OCI-LY7 (cell line): ENCODE results near the gene RPS29. TPM values are rescaled to one million over a fixed set of nuclear protein-coding genes. Genes with fewer than 3 reads are reported as not detected.

Experiments used
- BruUV-seq: library from RNA; stranded (reverse); fragments of 400-500 nt; replicated peaks from 2 replicates; lab custom pipeline; 2021; lab: Mats Ljungman, UMichigan
- CTCF ChIA-PET: fragments of 300-600 bp; sonication (Branson Sonifier 250); formaldehyde crosslinking; loops from one replicate; lab custom pipeline; 2022; ENCODE audit warnings: antibody characterized with exemption; ENCODE audit not compliant: unreplicated experiment; lab: Charles Lee
- POLR2A ChIA-PET: fragments of 300-600 bp; sonication (Branson Sonifier 250); formaldehyde crosslinking; loops from one replicate; lab custom pipeline; 2022; ENCODE audit warnings: antibody characterized with exemption; lab: Charles Lee
- DNase-seq: peaks from one replicate; pipeline ENCODE4 v3.0.0-alpha.2; 2015; ENCODE audit warnings: low spot score
- H2AFZ ChIP-seq: fragments of 200-600 bp; sonication (generic), shearing (Covaris generic); 2 replicates; pipeline ENCODE4 v1.6.1; 2014; ENCODE audit warnings: mild to moderate bottlenecking, antibody characterized with exemption, low read length, moderate library complexity
- H3K27ac ChIP-seq: fragments of 200-600 bp; sonication (generic); 2 replicates; pipeline ENCODE4 v1.5.1; 2014; ENCODE audit warnings: mixed run types, low read depth, mild to moderate bottlenecking, moderate library complexity, low read length, inconsistent platforms; ENCODE audit not compliant: poor library complexity, severe bottlenecking
- H3K36me3 ChIP-seq: fragments of 200-600 bp; sonication (generic); 2 replicates; pipeline ENCODE4 v1.6.1; 2014; ENCODE audit warnings: mild to moderate bottlenecking, antibody characterized with exemption, low read length, moderate library complexity, mixed read lengths; ENCODE audit not compliant: insufficient read depth
- H3K4me1 ChIP-seq: fragments of 200-600 bp; sonication (generic); 2 replicates; pipeline ENCODE4 v1.5.1; 2014; ENCODE audit warnings: mild to moderate bottlenecking, low read length; ENCODE audit not compliant: insufficient read depth, poor library complexity, severe bottlenecking
- H3K4me2 ChIP-seq: fragments of 200-600 bp; sonication (generic); 2 replicates; pipeline ENCODE4 v1.6.1; 2014; ENCODE audit warnings: mild to moderate bottlenecking, low read length
- H3K4me3 ChIP-seq: fragments of 200-600 bp; sonication (generic); 2 replicates; pipeline ENCODE4 v1.5.1; 2014; ENCODE audit warnings: mild to moderate bottlenecking, low read depth, low read length; ENCODE audit not compliant: poor library complexity, severe bottlenecking
- H3K79me2 ChIP-seq: fragments of 200-600 bp; sonication (generic); 2 replicates; pipeline ENCODE4 v1.6.1; 2016; ENCODE audit warnings: low read depth, mild to moderate bottlenecking, low read length, moderate library complexity, mixed read lengths; ENCODE audit not compliant: insufficient read depth
- H3K9me2 ChIP-seq: fragments of 200-600 bp; sonication (generic); 2 replicates; pipeline ENCODE4 v1.6.1; 2016; ENCODE audit warnings: mild to moderate bottlenecking, low read length, mixed read lengths; ENCODE audit not compliant: insufficient read depth
- H3K9me3 ChIP-seq: fragments of 200-600 bp; sonication (generic); 2 replicates; pipeline ENCODE4 v1.6.1; 2014; ENCODE audit warnings: mild to moderate bottlenecking, mixed run types, low read length, mixed read lengths
- H4K20me1 ChIP-seq: fragments of 200-600 bp; sonication (generic); 2 replicates; pipeline ENCODE4 v1.6.1; 2014; ENCODE audit warnings: mild to moderate bottlenecking, antibody characterized with exemption, low read length, moderate library complexity, mixed read lengths; ENCODE audit not compliant: insufficient read depth
- EZH2phosphoT487 ChIP-seq: fragments of 200-600 bp; sonication (generic); IDR thresholded peaks from 2 replicates; pipeline ENCODE4 v1.6.1; 2018; ENCODE audit warnings: low read depth, borderline replicate concordance, mild to moderate bottlenecking, mixed run types, antibody characterized with exemption, low read length, moderate library complexity, mixed read lengths
- intact Hi-C: fragments of 100-400 bp; cut with micrococcal nuclease; formaldehyde crosslinking; loops from one replicate; pipeline ENCODE4 v1.10.0; 2022; ENCODE audit not compliant: unreplicated experiment
- total RNA-seq, 2 experiments: library from RNA; depleted of rRNA in 1 of 2; stranded (reverse); fragments of >200 nt in 1 of 2; shearing (Covaris generic) in 1 of 2; gene quantifications; 2 replicates each; pipeline ENCODE4 v1.2.3, GENCODE V29; 2014 to 2022
- TF ChIP-seq, protein P1 (sequence below): fragments of 200-600 bp; sonication (generic); conservative IDR thresholded peaks from 2 replicates; pipeline ENCODE4 v1.5.1; 2014; ENCODE audit warnings: mild to moderate bottlenecking, antibody characterized with exemption, low read length, moderate library complexity, mixed read lengths

Gene RPS29
- total RNA-seq, 2 experiments from 2014 or later, result 2,518 to 6,504 TPM

DNA sequence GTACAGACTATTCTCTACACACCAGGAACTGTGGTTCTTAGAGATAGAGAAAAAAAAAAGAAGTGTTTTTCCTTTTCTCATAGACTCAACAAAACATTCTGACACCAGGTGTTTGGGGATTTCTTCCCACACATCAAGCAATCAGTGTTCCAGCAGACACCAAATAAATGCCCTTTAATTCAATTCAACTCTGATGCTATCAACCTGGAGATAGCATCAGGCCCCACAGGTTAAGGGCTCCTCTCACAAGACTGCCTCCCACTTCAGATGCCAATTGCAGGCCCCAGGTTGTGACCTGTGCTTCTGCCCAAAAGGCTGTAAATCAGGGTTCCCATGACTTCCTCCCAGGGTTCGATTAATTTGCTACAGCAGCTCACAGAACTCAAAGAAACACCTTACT lies 36.7 kb downstream of the RPS29 start:
- Histone ChIP-seq H3K4me2 (no peak overlapping the region), H3K9me2 (no peaks in the 10 kb centered on the region), H3K27ac (no peak overlapping the region), H4K20me1 (no peaks in the 10 kb centered on the region), H2AFZ (no peak overlapping the region), H3K36me3 (no peaks in the 10 kb centered on the region), H3K9me3 (no peaks in the 10 kb centered on the region), H3K79me2 (no peaks in the 10 kb centered on the region), H3K4me1 (no peaks in the 10 kb centered on the region), H3K4me3 (no peak overlapping the region)
- CTCF ChIA-PET, result no interaction called here
- no peak for DNase-seq
- no peak for TF ChIP-seq EZH2phosphoT487
- TF ChIP-seq, protein P1, sequence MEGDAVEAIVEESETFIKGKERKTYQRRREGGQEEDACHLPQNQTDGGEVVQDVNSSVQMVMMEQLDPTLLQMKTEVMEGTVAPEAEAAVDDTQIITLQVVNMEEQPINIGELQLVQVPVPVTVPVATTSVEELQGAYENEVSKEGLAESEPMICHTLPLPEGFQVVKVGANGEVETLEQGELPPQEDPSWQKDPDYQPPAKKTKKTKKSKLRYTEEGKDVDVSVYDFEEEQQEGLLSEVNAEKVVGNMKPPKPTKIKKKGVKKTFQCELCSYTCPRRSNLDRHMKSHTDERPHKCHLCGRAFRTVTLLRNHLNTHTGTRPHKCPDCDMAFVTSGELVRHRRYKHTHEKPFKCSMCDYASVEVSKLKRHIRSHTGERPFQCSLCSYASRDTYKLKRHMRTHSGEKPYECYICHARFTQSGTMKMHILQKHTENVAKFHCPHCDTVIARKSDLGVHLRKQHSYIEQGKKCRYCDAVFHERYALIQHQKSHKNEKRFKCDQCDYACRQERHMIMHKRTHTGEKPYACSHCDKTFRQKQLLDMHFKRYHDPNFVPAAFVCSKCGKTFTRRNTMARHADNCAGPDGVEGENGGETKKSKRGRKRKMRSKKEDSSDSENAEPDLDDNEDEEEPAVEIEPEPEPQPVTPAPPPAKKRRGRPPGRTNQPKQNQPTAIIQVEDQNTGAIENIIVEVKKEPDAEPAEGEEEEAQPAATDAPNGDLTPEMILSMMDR, result no peak
- POLR2A ChIA-PET, result no interaction called here
- no TSS peak for BruUV-seq
- intact Hi-C loops, result no loop called here

DNA sequence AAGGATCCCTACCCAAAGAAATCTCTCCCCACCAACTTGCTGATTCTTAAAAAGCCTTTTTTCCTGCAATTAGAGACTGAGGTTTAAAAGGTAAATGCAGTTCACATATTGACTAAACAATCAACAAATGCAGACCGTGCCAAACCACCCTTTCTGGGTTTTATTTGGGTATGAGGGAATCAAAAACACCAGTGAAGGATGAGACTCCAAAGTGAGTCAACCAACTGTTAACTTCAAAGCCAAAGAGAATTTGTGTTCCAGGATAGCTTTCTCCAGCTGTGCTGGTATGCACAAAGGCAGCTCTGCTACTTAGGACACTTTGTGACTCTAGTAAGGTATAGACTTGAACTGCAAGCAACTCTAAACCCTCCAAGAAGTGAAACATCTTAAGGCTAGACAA lies 39.4 kb downstream of the RPS29 start:
- intact Hi-C loops, result no loop called here
- Histone ChIP-seq H3K4me2 (no peak overlapping the region), H3K9me2 (no peaks in the 10 kb centered on the region), H3K79me2 (no peaks in the 10 kb centered on the region), H3K4me1 (no peaks in the 10 kb centered on the region), H3K36me3 (no peaks in the 10 kb centered on the region), H3K4me3 (no peak overlapping the region), H2AFZ (no peak overlapping the region), H4K20me1 (no peaks in the 10 kb centered on the region), H3K27ac (no peak overlapping the region), H3K9me3 (0 out of 2 replicates have a peak, but pooled peaks cover 4% of the 10 kb centered on the region)
- ChIA-PET CTCF (no interaction called here), POLR2A (no interaction called here)
- DNase-seq, result no peak
- BruUV-seq, result no TSS peak
- no peak for TF ChIP-seq EZH2phosphoT487
- TF ChIP-seq, protein P1, result no peak

DNA sequence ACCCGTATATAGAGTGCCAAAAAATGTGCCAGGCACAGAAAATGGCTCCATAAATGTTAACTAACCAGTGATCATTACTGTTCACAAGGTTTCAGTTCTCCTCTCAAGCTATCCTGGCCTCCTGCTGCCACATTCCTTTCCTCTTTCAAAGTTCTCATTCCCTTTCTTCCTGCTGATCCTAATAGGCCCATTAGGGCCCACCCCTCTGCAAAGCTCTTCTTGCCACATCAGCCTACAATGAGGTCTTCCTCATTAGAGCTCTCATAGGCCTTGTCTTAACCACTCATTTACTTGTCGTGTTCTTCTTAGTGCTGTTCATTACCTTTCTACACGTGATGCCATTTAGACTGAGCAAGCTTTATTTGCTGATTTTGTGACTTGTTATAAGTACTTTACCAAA lies 40.5 kb downstream of the RPS29 start:
- peaks cover 9% of the 10 kb centered on the region; the same call in 1 of the 2 replicates for H3K9me3 ChIP-seq
- BruUV-seq, result no TSS peak
- no peak overlapping the region for H3K4me2 ChIP-seq
- no peak overlapping the region for H3K4me3 ChIP-seq
- intact Hi-C loops, result no loop called here
- H2AFZ ChIP-seq, result no peak overlapping the region
- no peaks in the 10 kb centered on the region for H3K4me1 ChIP-seq
- DNase-seq, result no peak
- no peaks in the 10 kb centered on the region for H3K9me2 ChIP-seq
- TF ChIP-seq, protein P1, result no peak
- TF ChIP-seq EZH2phosphoT487, result no peak
- CTCF ChIA-PET, result no interaction called here
- POLR2A ChIA-PET, result no interaction called here
- H3K79me2 ChIP-seq, result no peaks in the 10 kb centered on the region
- no peak overlapping the region for H3K27ac ChIP-seq
- H4K20me1 ChIP-seq, result no peaks in the 10 kb centered on the region
- H3K36me3 ChIP-seq, result no peaks in the 10 kb centered on the region
